Nephron (organoid): Measurements from ENCODE around the gene PLPP1.

Experiments used
- H3K27ac Mint-ChIP-seq, 3 experiments: 2 replicates each; pipeline ENCODE4 v1.8.0; 2020; ENCODE audit warnings: mixed read lengths in 3 of 3, mild to moderate bottlenecking in 2 of 3, moderate library complexity in 1 of 3
- H3K27me3 Mint-ChIP-seq: 2 replicates; pipeline ENCODE4 v1.8.0; 2021; ENCODE audit warnings: low read depth, mild to moderate bottlenecking, moderate library complexity, mixed read lengths
- H3K36me3 Mint-ChIP-seq: 2 replicates; pipeline ENCODE4 v1.8.0; 2020; ENCODE audit warnings: low read depth, mixed read lengths
- H3K4me1 Mint-ChIP-seq: 2 replicates; pipeline ENCODE4 v1.8.0; 2020; ENCODE audit warnings: mixed read lengths
- H3K4me3 Mint-ChIP-seq, 3 experiments: 2 replicates each; pipeline ENCODE4 v1.8.0; 2020; ENCODE audit warnings: mild to moderate bottlenecking in 3 of 3, mixed read lengths in 3 of 3, moderate library complexity in 2 of 3
- H3K9me3 Mint-ChIP-seq: 2 replicates; pipeline ENCODE4 v1.8.0; 2020; ENCODE audit warnings: mixed read lengths
- CTCF ChIP-seq, 3 experiments: fragments of 200-600 bp; sonication (generic); IDR thresholded peaks; one replicate each; pipeline ENCODE4 v1.5.0; 2021; ENCODE audit warnings: antibody characterized with exemption in 3 of 3; ENCODE audit not compliant: unreplicated experiment in 3 of 3

PLPP1 gene

GRCh38 chr5:55445791-55446190, 89.0 kb downstream of the PLPP1 start:
- peaks cover 19% of the 10 kb centered on the region for H3K36me3 Mint-ChIP-seq
- no peaks in the 10 kb centered on the region for H3K27me3 Mint-ChIP-seq
- peaks cover 59% of the 10 kb centered on the region for H3K4me1 Mint-ChIP-seq
- peak overlapping the region in 1 of 3 experiments; percentile 53 for H3K27ac Mint-ChIP-seq
- no peak for TF ChIP-seq CTCF (IDR thresholded peaks at IDR 0.05; ENCODE audit: unreplicated experiment in 3 of 3)
- no peak overlapping the region for H3K4me3 Mint-ChIP-seq
- no peaks in the 10 kb centered on the region for H3K9me3 Mint-ChIP-seq

GRCh38 chr5:55441954-55442353, 92.8 kb downstream of the PLPP1 start:
- Mint-ChIP-seq H3K27me3 (no peaks in the 10 kb centered on the region), H3K36me3 (peaks cover 21% of the 10 kb centered on the region), H3K4me3 (no peak overlapping the region), H3K9me3 (no peaks in the 10 kb centered on the region), H3K27ac (peak overlapping the region in 2 of 3 experiments; percentile 61 to 69), H3K4me1 (peaks cover 71% of the 10 kb centered on the region)
- TF ChIP-seq CTCF (IDR thresholded peaks at IDR 0.05; ENCODE audit: unreplicated experiment in 3 of 3) = no peak

- peaks cover 67% of the 10 kb centered on the region for H3K4me1 Mint-ChIP-seq
- no peak overlapping the region for H3K4me3 Mint-ChIP-seq
- H3K27me3 Mint-ChIP-seq = no peaks in the 10 kb centered on the region
- H3K27ac Mint-ChIP-seq = peak overlapping the region in 2 of 3 experiments; percentile 61 to 69
- no peak for TF ChIP-seq CTCF (IDR thresholded peaks at IDR 0.05; ENCODE audit: unreplicated experiment in 3 of 3)
- H3K36me3 Mint-ChIP-seq = peaks cover 21% of the 10 kb centered on the region
- peaks cover 2% of the 10 kb centered on the region for H3K9me3 Mint-ChIP-seq
Measured at GRCh38 chr5:55441107-55441771, 93.5 kb downstream of the PLPP1 start.

GRCh38 chr5:55440188-55440646, 94.5 kb downstream of the PLPP1 start:
- H3K36me3 Mint-ChIP-seq = peaks cover 26% of the 10 kb centered on the region
- H3K4me1 Mint-ChIP-seq = peaks cover 64% of the 10 kb centered on the region
- H3K27ac Mint-ChIP-seq = peak overlapping the region; percentile 91 to 94 (median 93)
- H3K9me3 Mint-ChIP-seq = peaks cover 3% of the 10 kb centered on the region
- TF ChIP-seq CTCF (IDR thresholded peaks at IDR 0.05; ENCODE audit: unreplicated experiment in 3 of 3) = no peak
- H3K4me3 Mint-ChIP-seq = no peak overlapping the region
- H3K27me3 Mint-ChIP-seq = no peaks in the 10 kb centered on the region

- H3K27ac Mint-ChIP-seq = peak overlapping the region; percentile 91 to 94 (median 93)
- H3K36me3 Mint-ChIP-seq = peaks cover 35% of the 10 kb centered on the region
- peak overlapping the region in 1 of 3 experiments; percentile 28 for H3K4me3 Mint-ChIP-seq
- no peak for TF ChIP-seq CTCF (IDR thresholded peaks at IDR 0.05; ENCODE audit: unreplicated experiment in 3 of 3)
- peaks cover 72% of the 10 kb centered on the region for H3K4me1 Mint-ChIP-seq
- H3K9me3 Mint-ChIP-seq = peaks cover 13% of the 10 kb centered on the region
- no peaks in the 10 kb centered on the region for H3K27me3 Mint-ChIP-seq
Measured at GRCh38 chr5:55438998-55439397, 95.8 kb downstream of the PLPP1 start.

- TF ChIP-seq CTCF (IDR thresholded peaks at IDR 0.05; ENCODE audit: unreplicated experiment in 3 of 3) = no peak
- Mint-ChIP-seq H3K4me3 (peak overlapping the region in 1 of 3 experiments; percentile 8), H3K36me3 (peaks cover 43% of the 10 kb centered on the region), H3K27ac (peak overlapping the region; percentile 91 to 94 (median 93)), H3K27me3 (no peaks in the 10 kb centered on the region), H3K9me3 (peaks cover 14% of the 10 kb centered on the region), H3K4me1 (peaks cover 69% of the 10 kb centered on the region)
Measured at GRCh38 chr5:55437859-55438206, 96.9 kb downstream of the PLPP1 start.
